Liver (tissue), 9 donors: ENCODE data around the gene IFT81. TPM values are rescaled to one million over a fixed set of nuclear protein-coding genes. Genes with fewer than 3 reads are reported as not detected.
A peak's percentile ranks its signal among the peaks of the same experiment; 100 is the strongest.

Experiments used
- DNase-seq: peaks from one replicate; pipeline ENCODE4 v3.0.0-alpha.2; 2017; ENCODE audit warnings: low spot score
- H3K27ac ChIP-seq, 2 donors: one replicate each; pipeline ENCODE4 v1.7.0; 2013; ENCODE audit warnings: inconsistent platforms in 2 of 2, low read length in 2 of 2, control low read depth in 1 of 2, low read depth in 1 of 2, mild to moderate bottlenecking in 1 of 2
- H3K27me3 ChIP-seq, 4 donors: one replicate each; pipeline versions ENCODE4 v1.6.1 to v1.7.0; 2013; ENCODE audit warnings: low read length in 3 of 4, inconsistent platforms in 1 of 4, mild to moderate bottlenecking in 1 of 4, moderate library complexity in 1 of 4; ENCODE audit not compliant: control insufficient read depth in 4 of 4, insufficient read depth in 4 of 4
- H3K36me3 ChIP-seq, 4 donors: one replicate each; pipeline versions ENCODE4 v1.6.1 to v1.7.0; 2013; ENCODE audit warnings: low read length in 3 of 4, mild to moderate bottlenecking in 3 of 4, low read depth in 1 of 4, moderate library complexity in 1 of 4; ENCODE audit not compliant: control insufficient read depth in 4 of 4, insufficient read depth in 3 of 4
- H3K4me1 ChIP-seq, 4 donors: one replicate each; pipeline versions ENCODE4 v1.6.1 to v1.7.0; 2013; ENCODE audit warnings: low read length in 3 of 4, mild to moderate bottlenecking in 3 of 4, moderate library complexity in 1 of 4; ENCODE audit not compliant: control insufficient read depth in 4 of 4, insufficient read depth in 4 of 4
- H3K4me3 ChIP-seq, 3 donors: one replicate each; pipeline versions ENCODE4 v1.6.1 to v1.7.0; 2013; ENCODE audit warnings: low read length in 3 of 3, control low read depth in 1 of 3, low read depth in 1 of 3, mild to moderate bottlenecking in 1 of 3
- H3K9ac ChIP-seq, 2 donors: one replicate each; pipeline ENCODE4 v1.7.0; 2013; ENCODE audit warnings: low read length in 2 of 2, mild to moderate bottlenecking in 2 of 2, moderate library complexity in 2 of 2, control low read depth in 1 of 2, low read depth in 1 of 2
- H3K9me3 ChIP-seq, 4 donors: one replicate each; pipeline versions ENCODE4 v1.6.1 to v1.7.0; 2013; ENCODE audit warnings: low read length in 3 of 4; ENCODE audit not compliant: control insufficient read depth in 4 of 4
- CTCF ChIP-seq: fragments of 150-350 bp; IDR thresholded peaks from 2 replicates; pipeline ENCODE4 v1.5.1; 2017; ENCODE audit warnings: improper control_type of control experiment, low read depth, low read length; ENCODE audit not compliant: missing input control
- EGR1 ChIP-seq, 2 donors: IDR thresholded peaks; 2 replicates each; pipeline ENCODE4 v1.6.1; 2016 to 2018; ENCODE audit warnings: antibody characterized with exemption in 2 of 2, low read depth in 2 of 2
- GABPA ChIP-seq, 2 donors: IDR thresholded peaks in 1 of 2; conservative IDR thresholded peaks in 1 of 2; 2 replicates each; pipeline ENCODE4 v1.6.1; 2016; ENCODE audit warnings: antibody characterized with exemption in 2 of 2, mild to moderate bottlenecking in 1 of 2, moderate library complexity in 1 of 2
- HNF4A ChIP-seq, 2 donors: conservative IDR thresholded peaks; 2 replicates each; pipeline ENCODE4 v1.6.1; 2016; ENCODE audit warnings: antibody characterized with exemption in 2 of 2, mild to moderate bottlenecking in 2 of 2
- HNF4G ChIP-seq: IDR thresholded peaks from 2 replicates; pipeline ENCODE4 v1.6.1; 2016; ENCODE audit warnings: antibody characterized with exemption
- NR2F2 ChIP-seq: IDR thresholded peaks from 2 replicates; pipeline ENCODE4 v1.6.1; 2016; ENCODE audit warnings: antibody characterized with exemption
- RXRA ChIP-seq, 2 donors: IDR thresholded peaks; 2 replicates each; pipeline ENCODE4 v1.6.1; 2017 to 2018; ENCODE audit warnings: antibody characterized with exemption in 2 of 2, mild to moderate bottlenecking in 1 of 2
- TAF1 ChIP-seq: conservative IDR thresholded peaks from 2 replicates; pipeline ENCODE4 v1.6.1; 2016; ENCODE audit warnings: antibody characterized with exemption, mild to moderate bottlenecking
- ZBTB33 ChIP-seq: IDR thresholded peaks from 2 replicates; pipeline ENCODE4 v1.6.1; 2016; ENCODE audit warnings: antibody characterized with exemption
- WGBS: extraction: QIAGEN DNeasy Blood & Tissue Kit; methylation state at CpG from one replicate; pipeline ENCODE4 v1.1.7; 2013; 5-methylcytosine and 5-hydroxymethylcytosine counted together
- polyA plus RNA-seq, 2 donors: library from polyadenylated mRNA; stranded (reverse) in 1 of 2; unstranded in 1 of 2; fragments of 200-250 nt in 1 of 2; fragments of >200 nt in 1 of 2; fragmentation: Nextera tagmentation in 1 of 2; extraction: Ambion mirVana in 1 of 2; gene quantifications; one replicate each; pipeline versions ENCODE4 v1.2.1 to v1.2.3, GENCODE V29; 2013 to 2015
- total RNA-seq, 2 donors: library from RNA; depleted of rRNA; stranded (reverse); fragments of >200 nt; gene quantifications; one replicate each; pipeline ENCODE4 v1.2.3, GENCODE V29; 2014
- donor health status: healthy.
- donor health status: healthy.
- donor health status: healthy.
- donor health status: healthy.
- donor health status: healthy.

Gene IFT81
- total and polyA plus RNA-seq, 4 donors, result 1.9 to 4.9 (median 2.8) TPM

- TF ChIP-seq HNF4G (no peak), NR2F2 (no peak), HNF4A (conservative IDR thresholded peaks at IDR 0.05) (peak in 1 of 2 donors; percentile 33)
- no peaks in the 10 kb centered on the region for H3K4me1 ChIP-seq
- H3K36me3 ChIP-seq, result peaks cover 0 to 3% (median under 1%) of the 10 kb centered on the region in 4 donors
- H3K9ac ChIP-seq, result no peak overlapping the region
- no peaks in the 10 kb centered on the region for H3K9me3 ChIP-seq
- no peaks in the 10 kb centered on the region for H3K27me3 ChIP-seq
- no peak overlapping the region for H3K27ac ChIP-seq
- no peak overlapping the region for H3K4me3 ChIP-seq
- WGBS, result 53% methylated on average over 1 of the region's 1 CpG
- no peak for DNase-seq
Observed at GRCh38 chr12:110193196-110193595, 69.0 kb downstream of the IFT81 start.

GRCh38 chr12:110197003-110197402, 72.8 kb downstream of the IFT81 start:
- Histone ChIP-seq H3K4me1 (no peaks in the 10 kb centered on the region), H3K36me3 (peaks cover 0 to 3% (median 0%) of the 10 kb centered on the region in 4 donors), H3K27me3 (no peaks in the 10 kb centered on the region), H3K9me3 (no peaks in the 10 kb centered on the region), H3K4me3 (no peak overlapping the region), H3K27ac (no peak overlapping the region), H3K9ac (no peak overlapping the region)
- TF ChIP-seq ZBTB33 (no peak), CTCF (no peak), RXRA (IDR thresholded peaks at IDR 0.05) (no peak), TAF1 (no peak)
- WGBS, result 91% methylated on average over 2 of the region's 2 CpGs
- no peak for DNase-seq

GRCh38 chr12:110198386-110198785, 74.2 kb downstream of the IFT81 start:
- DNase-seq, result no peak
- Histone ChIP-seq H3K9me3 (no peaks in the 10 kb centered on the region), H3K4me1 (no peaks in the 10 kb centered on the region), H3K27ac (no peak overlapping the region), H3K36me3 (no peaks in the 10 kb centered on the region), H3K9ac (no peak overlapping the region), H3K27me3 (no peaks in the 10 kb centered on the region), H3K4me3 (no peak overlapping the region)
- WGBS, result 98% methylated on average over 1 of the region's 1 CpG
- TF ChIP-seq EGR1 (IDR thresholded peaks at IDR 0.05; ENCODE audit: low read depth in 2 of 2), result no peak

GRCh38 chr12:110199339-110200123, 75.4 kb downstream of the IFT81 start:
- WGBS, result 47% methylated on average over 6 of the region's 6 CpGs
- no peaks in the 10 kb centered on the region for H3K9me3 ChIP-seq
- TF ChIP-seq GABPA (IDR thresholded peaks at IDR 0.05 in 1 of 2, conservative IDR thresholded peaks at IDR 0.05 in 1 of 2) (no peak), RXRA (IDR thresholded peaks at IDR 0.05) (peak; percentile 12 to 35)
- no peaks in the 10 kb centered on the region for H3K27me3 ChIP-seq
- no peak overlapping the region for H3K9ac ChIP-seq
- no peaks in the 10 kb centered on the region for H3K4me1 ChIP-seq
- H3K4me3 ChIP-seq, result no peak overlapping the region
- no peaks in the 10 kb centered on the region for H3K36me3 ChIP-seq
- no peak overlapping the region for H3K27ac ChIP-seq
- no peak for DNase-seq
